HG02759 (cell line): Measurements from ENCODE around the gene HOXC11.

Experiments
- ATAC-seq: cut with Tn5 transposase; IDR thresholded peaks from one replicate; pipeline ENCODE4 v1.9.1; 2021; ENCODE audit warnings: mild to moderate bottlenecking, moderate library complexity; ENCODE audit not compliant: unreplicated experiment

Gene HOXC11

DNA sequence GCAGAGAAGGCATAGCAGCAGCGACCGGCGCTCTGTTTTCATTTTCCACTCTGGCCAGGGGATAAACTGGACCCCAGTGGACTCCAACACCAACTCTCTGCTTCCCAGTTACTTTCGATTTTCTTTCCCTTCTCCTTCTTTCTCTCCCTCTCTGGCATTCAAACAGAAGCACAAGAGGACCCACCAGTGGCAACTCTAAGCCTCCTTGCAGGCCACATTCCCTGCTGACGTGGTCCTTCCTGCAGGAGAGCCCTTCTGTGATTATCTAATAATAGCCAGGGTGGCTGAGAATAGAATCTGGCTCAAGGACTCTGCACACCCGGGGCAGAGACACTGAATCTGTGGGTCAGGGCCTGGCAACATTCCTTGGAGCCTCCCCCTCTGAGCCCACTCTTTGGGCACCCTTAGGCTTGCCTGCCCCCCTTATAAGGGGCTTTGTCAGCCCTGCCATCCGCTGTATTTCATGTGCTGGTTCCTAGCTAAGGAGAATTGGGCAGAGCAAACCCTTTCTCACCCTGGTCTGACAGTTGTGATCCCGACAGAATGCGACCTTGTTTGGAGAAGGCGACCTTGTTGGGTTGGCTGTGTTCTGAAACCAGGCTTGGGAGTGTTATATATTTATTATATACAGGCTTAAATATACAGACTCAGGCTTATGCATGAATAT, 47.1 kb downstream of the HOXC11 start:
- ATAC-seq = no peak

DNA sequence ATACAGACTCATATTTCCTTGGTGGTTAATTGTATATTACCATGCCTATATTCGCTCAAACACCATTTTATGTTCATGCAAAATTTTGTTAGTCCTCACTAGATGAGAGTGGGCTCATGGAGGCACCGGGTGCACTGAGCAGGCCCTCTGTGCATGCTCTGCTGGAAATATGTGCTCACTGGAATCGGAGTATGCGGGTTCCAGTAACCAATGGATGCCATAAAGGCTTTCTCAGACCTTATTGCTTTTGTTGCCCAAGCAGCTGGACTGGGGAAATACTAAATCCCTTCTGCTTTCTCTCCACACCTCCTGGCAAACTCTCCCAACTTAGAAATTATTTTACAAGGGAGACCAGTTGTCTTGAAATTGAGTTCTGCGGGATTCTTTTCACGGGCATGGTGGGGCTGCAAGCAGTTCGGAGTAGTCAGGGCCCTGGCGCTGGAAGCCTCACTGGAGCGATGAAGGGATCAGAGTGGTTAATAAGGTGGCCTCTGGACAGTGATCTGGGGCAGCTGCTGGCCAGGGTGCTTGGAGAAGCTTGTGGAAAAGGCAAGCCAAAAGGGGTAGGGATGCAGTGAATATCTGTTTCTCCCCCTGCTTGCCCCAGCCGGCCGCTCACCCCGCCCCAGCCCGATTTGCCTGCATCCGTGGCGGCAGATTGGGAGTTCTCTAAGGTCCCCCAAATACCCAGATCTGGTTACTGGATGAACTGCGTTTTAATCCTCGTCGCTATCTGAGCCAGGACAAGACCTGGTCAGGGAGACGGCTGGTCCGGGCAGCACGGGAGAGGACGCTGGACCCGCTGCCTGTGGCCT, 47.9 kb downstream of the HOXC11 start:
- ATAC-seq = no peak

DNA sequence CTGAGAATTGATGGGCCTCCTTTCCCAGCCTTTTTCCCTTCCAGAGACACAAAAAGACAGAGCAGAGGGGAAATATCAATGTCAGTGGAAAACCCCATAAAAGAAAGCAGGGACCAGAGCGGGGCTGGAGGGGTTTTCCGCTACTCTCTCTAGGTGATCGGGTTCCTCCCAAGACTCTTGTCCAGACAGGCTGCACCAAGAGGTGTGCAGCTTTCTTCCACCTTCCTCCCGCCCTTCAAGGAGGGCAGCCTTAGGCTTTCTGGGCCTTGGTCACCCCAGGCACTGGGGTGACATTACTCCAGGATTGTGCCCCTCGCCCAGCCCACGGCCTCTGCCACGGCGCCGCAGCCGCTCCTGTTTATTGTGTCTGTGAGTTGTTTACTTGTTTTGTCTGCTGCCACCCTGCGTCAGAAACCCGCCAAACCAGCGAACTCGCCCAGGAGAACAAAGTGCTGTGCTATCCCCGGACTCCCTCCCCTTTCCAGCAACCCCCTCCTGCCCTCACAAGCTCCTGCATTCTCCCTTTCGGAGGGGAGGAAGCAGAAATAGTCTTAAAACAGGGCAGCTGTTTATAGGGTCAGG, 48.6 kb downstream of the HOXC11 start:
- ATAC-seq = no peak

DNA sequence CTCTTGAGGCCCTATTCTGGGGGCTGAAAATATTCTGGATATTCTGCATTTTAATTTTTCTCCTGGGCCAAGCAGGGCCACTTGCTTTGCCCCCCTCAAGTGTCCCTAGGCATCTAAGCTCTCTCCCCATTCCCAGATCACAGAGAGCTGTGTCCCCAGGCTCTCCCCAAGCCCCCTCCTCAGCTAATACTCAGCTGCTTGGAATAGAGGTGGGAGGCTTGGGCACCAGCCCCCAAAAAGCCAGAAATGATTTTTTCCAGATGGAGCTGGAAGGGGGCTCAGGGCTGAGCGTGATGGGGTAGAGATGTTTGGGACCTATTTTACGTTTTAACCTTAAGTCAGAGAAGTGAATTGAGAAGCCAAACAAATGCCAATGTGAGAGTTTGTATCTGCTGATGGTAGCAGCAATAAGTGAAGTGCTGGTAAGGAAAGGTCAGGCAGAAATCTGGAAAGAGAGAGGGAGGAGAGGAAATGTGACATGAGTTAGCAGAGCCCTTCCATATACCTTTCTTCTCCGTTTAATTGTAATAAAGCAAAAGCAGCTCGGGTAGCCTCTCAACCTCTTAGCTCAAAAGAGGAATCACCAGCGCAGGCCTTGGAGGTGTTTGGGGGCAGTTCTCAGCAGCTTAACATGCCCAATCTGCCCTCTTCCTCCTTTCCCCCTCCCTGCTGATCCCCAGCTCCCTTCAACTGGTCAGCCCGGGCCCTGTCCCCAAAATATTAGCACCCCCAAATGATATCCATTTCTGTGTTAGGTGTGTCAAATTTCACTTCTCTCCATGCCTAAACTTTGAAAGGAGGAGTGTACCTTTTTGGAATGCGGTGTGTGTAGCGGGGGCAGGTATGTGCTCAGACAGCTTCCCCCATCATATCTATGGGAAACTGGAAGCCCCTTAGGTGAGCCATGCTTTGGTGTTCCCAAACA, 50.3 kb downstream of the HOXC11 start:
- ATAC-seq = no peak

DNA sequence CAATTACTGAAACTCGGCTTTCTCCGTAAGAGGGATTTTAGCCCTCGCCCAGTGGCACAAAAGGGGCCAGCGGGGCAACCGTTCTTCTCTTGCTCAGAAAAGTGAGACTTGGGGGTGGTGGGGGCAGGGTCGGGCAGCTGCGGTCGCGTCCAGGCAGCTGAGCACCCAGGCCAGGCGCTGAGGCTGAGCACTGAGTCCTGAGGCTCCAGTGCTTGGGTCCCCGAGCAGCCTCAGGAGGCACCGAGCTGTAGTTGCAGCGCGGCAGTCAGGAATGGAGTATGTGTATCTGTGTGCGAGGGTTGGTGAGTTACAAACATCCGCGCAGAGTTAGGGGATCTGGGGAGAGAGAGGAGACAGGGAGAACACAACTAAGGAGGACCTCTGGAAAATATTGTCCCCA, 51.2 kb downstream of the HOXC11 start:
- no peak for ATAC-seq

DNA sequence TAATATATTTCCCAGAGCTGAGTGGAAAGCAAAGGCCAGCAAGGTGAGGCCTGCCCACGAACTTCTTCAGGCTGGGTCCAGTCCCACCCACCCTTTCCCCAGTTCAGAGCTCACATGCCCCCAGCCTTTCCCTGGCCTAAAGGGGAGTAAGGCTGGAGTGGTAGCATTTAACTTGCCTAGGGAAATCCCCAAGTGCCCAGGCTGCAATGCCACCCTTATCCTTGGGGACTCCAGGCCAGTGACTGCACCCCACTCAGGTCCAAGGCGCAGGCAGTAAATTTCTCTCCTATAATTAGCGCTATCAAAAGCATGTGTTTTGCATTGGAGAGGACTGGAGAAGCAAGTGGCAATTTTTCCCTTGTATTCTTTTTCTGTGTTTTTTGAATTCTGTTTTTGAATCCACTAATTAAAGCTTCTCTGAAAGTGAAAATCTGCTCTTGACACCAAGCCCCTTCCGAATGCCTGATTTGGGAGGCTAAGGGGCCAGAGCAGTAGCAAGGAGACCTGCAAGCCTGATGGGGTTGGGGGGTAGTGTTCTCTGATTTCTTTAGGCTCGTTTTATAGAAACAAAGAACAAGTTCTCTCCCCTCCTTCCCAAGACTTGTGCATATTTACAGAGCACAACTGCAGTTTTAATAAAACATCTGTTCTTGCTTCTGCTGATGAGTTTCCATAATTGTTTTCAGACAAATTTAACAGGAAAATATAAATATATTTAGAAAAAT, 51.8 kb downstream of the HOXC11 start:
- ATAC-seq = no peak

DNA sequence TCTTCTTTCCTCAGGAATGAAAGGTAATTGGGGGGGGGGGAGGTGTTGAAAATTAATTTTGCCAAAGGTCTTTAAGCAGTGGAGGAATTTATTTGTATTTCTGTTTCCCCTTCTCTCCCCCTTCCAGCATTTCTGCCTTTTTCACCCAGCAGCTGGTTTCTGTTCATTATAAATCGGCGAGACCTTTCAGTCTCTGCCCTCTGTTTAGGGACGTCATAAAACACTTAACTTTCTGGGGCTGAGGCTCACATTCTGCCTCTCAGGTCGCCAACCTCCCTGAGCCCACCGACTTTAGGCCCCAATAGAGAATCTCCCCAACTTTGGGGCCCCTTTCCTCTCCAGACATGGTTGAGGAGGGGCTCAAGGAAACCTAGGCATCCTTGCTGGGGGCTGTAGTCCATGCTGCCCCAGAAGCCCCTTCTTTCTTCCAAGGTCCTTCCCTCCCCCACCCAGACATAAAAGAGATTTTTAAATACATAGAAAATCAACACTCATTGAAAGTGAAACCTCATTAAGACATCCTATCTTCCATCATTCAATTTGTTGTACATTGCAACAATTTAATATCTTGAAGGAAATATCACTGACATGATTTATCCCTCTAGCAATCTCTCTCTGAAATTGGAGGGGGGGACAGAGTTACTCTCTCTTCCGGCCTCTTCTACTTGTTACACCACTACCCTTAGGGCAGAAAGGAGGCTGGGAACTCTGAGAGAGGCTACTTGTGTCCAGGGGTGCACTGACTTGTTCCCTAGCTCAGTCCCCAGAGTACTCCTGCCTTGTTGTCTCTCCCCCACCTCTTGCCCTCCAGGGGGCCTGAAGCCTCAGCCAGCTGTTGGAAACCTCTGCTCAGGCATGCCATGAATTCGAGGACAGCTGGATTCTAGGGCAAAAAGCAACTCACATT, 52.8 kb downstream of the HOXC11 start:
- ATAC-seq = no peak

DNA sequence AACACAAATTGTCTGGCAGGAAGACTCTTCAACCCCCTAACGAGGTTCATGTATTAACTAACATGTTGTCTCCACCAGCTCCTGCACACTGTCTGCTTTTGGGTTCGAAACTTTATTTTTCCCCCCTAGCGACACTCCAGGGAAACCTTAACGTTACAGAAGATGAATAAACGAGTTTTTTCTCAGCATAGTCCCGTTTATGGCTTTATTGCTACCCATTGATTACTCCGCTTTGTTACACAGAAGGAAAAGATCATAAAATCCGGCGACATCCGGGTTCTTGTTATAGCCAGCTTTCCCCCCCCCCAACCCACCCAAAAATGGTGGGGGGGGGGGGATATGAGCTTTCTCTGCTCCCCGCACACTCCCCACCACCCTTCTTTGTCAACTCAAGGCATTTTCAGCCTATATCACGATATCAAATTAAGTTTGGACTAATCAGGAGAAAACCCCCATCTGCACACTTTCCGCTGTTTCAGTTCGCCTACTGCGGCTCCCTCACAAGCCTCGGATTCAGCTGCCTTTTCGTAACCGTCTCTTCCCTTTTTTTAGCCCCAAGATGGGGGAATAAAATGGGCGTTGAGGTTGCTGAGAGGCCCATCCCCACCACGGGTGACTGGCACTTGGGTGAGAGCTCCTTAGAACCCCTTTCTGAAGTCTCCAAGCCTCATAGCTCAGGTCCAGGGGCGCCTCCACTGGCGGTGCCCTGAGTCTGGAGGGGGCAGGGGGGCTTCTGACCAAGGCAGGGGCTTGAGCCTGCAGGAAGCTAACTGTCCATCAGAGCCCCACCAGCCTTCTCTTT, 53.9 kb downstream of the HOXC11 start:
- ATAC-seq = no peak
